GM21360 (cell line): ENCODE results near the gene OR10A6.

Experiments
- ATAC-seq: cut with Tn5 transposase; IDR thresholded peaks from one replicate; pipeline ENCODE4 v1.9.1; 2021; ENCODE audit warnings: mild to moderate bottlenecking, moderate library complexity; ENCODE audit not compliant: unreplicated experiment

The OR10A6 gene

GRCh38 chr11:7911011-7911410, 20.1 kb downstream of the OR10A6 start:
- no peak for ATAC-seq

GRCh38 chr11:7910286-7910788, 20.7 kb downstream of the OR10A6 start:
- no peak for ATAC-seq

GRCh38 chr11:7909585-7910285, 21.3 kb downstream of the OR10A6 start:
- no peak for ATAC-seq

GRCh38 chr11:7907121-7907520, 23.9 kb downstream of the OR10A6 start:
- no peak for ATAC-seq

GRCh38 chr11:7906481-7906880, 24.6 kb downstream of the OR10A6 start:
- no peak for ATAC-seq

GRCh38 chr11:7905961-7906429, 25.1 kb downstream of the OR10A6 start:
- ATAC-seq, result no peak

- no peak for ATAC-seq
Measured at GRCh38 chr11:7905549-7905948, 25.5 kb downstream of the OR10A6 start.

- no peak for ATAC-seq
Measured at GRCh38 chr11:7904917-7905316, 26.2 kb downstream of the OR10A6 start.

GRCh38 chr11:7903940-7904339, 27.1 kb downstream of the OR10A6 start:
- ATAC-seq, result no peak

GRCh38 chr11:7901319-7901854, 29.7 kb downstream of the OR10A6 start:
- ATAC-seq, result no peak

- ATAC-seq, result no peak
Measured at GRCh38 chr11:7900686-7901085, 30.4 kb downstream of the OR10A6 start.

GRCh38 chr11:7899418-7899817, 31.6 kb downstream of the OR10A6 start:
- ATAC-seq, result no peak

- no peak for ATAC-seq
Measured at GRCh38 chr11:7898666-7899283, 32.3 kb downstream of the OR10A6 start.

GRCh38 chr11:7896009-7896785, 34.9 kb downstream of the OR10A6 start:
- no peak for ATAC-seq

- ATAC-seq, result no peak
Measured at GRCh38 chr11:7894251-7894650, 36.8 kb downstream of the OR10A6 start.

- ATAC-seq, result no peak
Measured at GRCh38 chr11:7893796-7894195, 37.3 kb downstream of the OR10A6 start.

GRCh38 chr11:7892840-7893254, 38.2 kb downstream of the OR10A6 start:
- ATAC-seq, result peak; percentile 48

GRCh38 chr11:7892059-7892699, 38.9 kb downstream of the OR10A6 start:
- peak; percentile 72 for ATAC-seq

- ATAC-seq, result no peak
Measured at GRCh38 chr11:7890417-7891172, 40.5 kb downstream of the OR10A6 start.

- no peak for ATAC-seq
Measured at GRCh38 chr11:7889985-7890384, 41.1 kb downstream of the OR10A6 start.
